ENCODE data around the gene CCDC30. TPM values are rescaled to one million over a fixed set of nuclear protein-coding genes. Genes with fewer than 3 reads are reported as not detected.

The CCDC30 gene
- total RNA-seq, 1 donor from 2014 or later: 9.3 TPM

DNA sequence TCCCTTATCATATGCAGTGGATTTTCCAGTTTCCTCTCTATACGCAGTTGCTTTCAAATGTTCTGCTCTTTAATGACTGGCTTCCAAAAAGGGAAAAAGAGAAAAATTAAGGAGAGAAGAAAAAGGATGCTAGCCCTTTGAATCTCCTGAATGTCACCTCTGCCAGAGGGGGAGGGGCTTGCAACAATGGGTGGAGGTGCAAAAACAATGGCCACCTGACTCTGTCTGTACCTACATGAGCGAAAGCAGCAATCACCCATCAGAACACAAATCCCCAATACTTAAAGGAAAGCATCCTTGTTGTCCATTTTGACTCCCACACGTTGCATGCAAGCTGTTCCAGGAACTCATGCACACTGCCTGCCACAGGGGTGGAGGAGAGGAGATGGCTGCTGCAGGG lies 61.2 kb downstream of the CCDC30 start:
- TF ChIP-seq, protein P1, sequence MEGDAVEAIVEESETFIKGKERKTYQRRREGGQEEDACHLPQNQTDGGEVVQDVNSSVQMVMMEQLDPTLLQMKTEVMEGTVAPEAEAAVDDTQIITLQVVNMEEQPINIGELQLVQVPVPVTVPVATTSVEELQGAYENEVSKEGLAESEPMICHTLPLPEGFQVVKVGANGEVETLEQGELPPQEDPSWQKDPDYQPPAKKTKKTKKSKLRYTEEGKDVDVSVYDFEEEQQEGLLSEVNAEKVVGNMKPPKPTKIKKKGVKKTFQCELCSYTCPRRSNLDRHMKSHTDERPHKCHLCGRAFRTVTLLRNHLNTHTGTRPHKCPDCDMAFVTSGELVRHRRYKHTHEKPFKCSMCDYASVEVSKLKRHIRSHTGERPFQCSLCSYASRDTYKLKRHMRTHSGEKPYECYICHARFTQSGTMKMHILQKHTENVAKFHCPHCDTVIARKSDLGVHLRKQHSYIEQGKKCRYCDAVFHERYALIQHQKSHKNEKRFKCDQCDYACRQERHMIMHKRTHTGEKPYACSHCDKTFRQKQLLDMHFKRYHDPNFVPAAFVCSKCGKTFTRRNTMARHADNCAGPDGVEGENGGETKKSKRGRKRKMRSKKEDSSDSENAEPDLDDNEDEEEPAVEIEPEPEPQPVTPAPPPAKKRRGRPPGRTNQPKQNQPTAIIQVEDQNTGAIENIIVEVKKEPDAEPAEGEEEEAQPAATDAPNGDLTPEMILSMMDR (conservative IDR thresholded peaks at IDR 0.05): no peak
- DNase-seq (ENCODE audit: extremely low spot score, unreplicated experiment): no peak
- no peaks in the 10 kb centered on the region for H3K4me1 Mint-ChIP-seq (ENCODE audit: unreplicated experiment)
- H3K9me3 Mint-ChIP-seq: peaks cover under 1% of the 10 kb centered on the region
- H3K36me3 Mint-ChIP-seq: peaks cover 7% of the 10 kb centered on the region
- H3K4me3 Mint-ChIP-seq: no peak overlapping the region
- H3K27me3 Mint-ChIP-seq: no peaks in the 10 kb centered on the region
- H3K27ac Mint-ChIP-seq: no peak overlapping the region

DNA sequence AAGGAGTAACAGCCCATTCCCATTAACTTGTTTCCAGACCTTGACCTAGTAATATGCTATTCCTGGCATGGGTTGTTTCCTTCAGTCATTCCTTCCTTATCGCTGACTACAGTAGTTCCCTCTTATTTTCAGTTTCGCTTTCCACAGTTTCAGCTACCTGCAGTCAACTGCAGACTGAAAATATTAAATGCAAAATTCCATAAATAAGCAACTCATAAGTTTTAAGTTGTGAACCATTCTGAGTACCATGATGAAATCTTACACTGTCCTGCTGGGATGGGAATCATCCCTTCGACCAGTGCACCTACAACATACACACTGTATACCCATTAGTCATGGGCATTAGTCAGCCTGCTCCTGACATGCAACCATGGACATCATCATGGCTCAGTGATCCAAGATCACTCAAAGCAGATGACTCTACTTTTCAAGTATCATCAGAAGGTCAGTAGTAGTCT lies 66.7 kb downstream of the CCDC30 start:
- peak overlapping the region; percentile 35 for H3K27ac Mint-ChIP-seq
- TF ChIP-seq, protein P1 (conservative IDR thresholded peaks at IDR 0.05): no peak
- H3K9me3 Mint-ChIP-seq: peaks cover 9% of the 10 kb centered on the region
- H3K27me3 Mint-ChIP-seq: no peaks in the 10 kb centered on the region
- H3K36me3 Mint-ChIP-seq: peaks cover 3% of the 10 kb centered on the region
- H3K4me3 Mint-ChIP-seq: no peak overlapping the region
- H3K4me1 Mint-ChIP-seq (ENCODE audit: unreplicated experiment): peaks cover 5% of the 10 kb centered on the region
- DNase-seq (ENCODE audit: extremely low spot score, unreplicated experiment): no peak

DNA sequence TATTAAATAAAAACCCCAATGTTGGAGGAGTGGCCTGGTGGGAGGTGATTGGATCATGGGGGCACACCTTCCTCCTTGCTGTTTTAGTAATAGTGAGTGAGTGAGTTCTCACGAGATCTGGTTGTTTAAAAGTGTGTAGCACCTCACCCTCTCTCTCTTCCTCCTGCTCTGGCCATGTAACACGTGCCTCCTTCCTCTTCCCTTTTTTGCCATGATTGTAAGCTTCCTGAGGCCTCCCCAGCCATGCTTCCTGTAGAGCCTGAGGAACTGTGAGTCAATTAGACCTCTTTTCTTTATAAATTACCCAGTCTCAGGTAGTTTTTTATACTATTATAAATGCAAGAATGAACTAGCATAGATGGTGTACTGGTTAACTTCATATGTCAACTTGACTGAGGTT lies 68.0 kb downstream of the CCDC30 start:
- Mint-ChIP-seq H3K27me3 (no peaks in the 10 kb centered on the region), H3K27ac (no peak overlapping the region), H3K4me1 (ENCODE audit: unreplicated experiment) (peaks cover 5% of the 10 kb centered on the region), H3K4me3 (no peak overlapping the region), H3K9me3 (peaks cover 9% of the 10 kb centered on the region), H3K36me3 (peaks cover 3% of the 10 kb centered on the region)
- DNase-seq (ENCODE audit: extremely low spot score, unreplicated experiment): no peak
- TF ChIP-seq, protein P1 (conservative IDR thresholded peaks at IDR 0.05): no peak

DNA sequence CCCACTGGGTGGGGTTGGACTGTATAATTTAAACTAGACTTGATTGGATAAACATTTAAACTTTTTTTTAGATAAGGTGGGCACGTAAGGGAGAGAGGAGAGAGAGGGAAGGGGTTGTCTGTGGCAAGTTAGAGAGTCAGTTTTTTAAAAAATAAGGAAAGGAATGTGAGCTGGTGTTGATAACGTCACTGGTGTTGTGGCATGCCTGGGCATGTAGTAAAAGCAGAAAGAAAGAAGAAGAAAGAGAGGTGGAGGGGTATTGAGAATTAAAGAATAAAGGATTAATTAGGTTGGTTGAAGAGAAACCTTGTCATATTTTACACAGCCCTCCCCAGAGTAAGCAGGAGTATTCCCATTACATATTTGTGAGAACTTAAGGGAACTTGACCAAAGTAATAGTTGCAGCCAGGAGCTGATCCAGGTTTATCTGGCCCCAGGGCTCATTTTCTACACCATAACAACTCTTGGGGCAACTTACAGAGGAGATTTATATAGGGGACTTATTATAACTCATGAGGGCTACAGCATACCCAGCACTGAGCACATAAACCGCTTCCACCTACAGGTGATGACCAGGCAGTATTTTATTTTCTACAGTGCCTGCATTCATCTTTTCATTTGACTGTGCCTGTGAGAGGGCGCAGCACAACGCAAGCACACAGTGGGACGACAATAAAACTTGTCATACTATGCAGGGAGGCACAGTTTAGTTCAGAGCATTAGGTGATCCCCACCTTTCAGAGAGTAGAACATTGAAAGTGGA lies 70.2 kb downstream of the CCDC30 start:
- DNase-seq (ENCODE audit: extremely low spot score, unreplicated experiment): no peak
- H3K27me3 Mint-ChIP-seq: no peaks in the 10 kb centered on the region
- H3K36me3 Mint-ChIP-seq: peaks cover under 1% of the 10 kb centered on the region
- TF ChIP-seq, protein P1 (conservative IDR thresholded peaks at IDR 0.05): no peak
- H3K9me3 Mint-ChIP-seq: peaks cover 9% of the 10 kb centered on the region
- peak overlapping the region; percentile 21 for H3K4me3 Mint-ChIP-seq
- peaks cover 5% of the 10 kb centered on the region for H3K4me1 Mint-ChIP-seq (ENCODE audit: unreplicated experiment)
- peak overlapping the region; percentile 99 for H3K27ac Mint-ChIP-seq

DNA sequence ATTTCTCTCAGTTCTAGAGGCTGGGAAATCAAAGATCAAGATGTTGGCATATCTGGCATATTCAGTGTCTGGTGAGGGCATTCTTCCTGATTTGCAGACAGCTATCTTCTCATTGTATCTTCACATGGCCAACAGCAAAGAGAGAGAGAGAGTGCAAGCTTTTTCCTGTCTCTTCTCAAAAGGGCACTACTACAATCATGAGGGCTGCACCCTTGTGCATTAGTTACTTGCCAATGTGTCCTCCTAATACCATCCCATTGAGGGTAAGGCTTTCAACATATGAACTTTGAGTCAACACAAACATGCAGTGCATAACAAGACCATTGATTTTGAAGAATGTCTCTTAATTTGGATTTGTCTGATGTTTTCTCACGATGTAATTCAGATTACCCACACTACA lies 78.0 kb downstream of the CCDC30 start:
- Mint-ChIP-seq H3K4me1 (ENCODE audit: unreplicated experiment) (no peaks in the 10 kb centered on the region), H3K9me3 (no peaks in the 10 kb centered on the region), H3K27ac (no peak overlapping the region)

More for the DNA sequence above, 78.0 kb downstream of the CCDC30 start:
- no peak for DNase-seq (ENCODE audit: extremely low spot score, unreplicated experiment)
- Mint-ChIP-seq H3K36me3 (peaks cover 5% of the 10 kb centered on the region), H3K4me3 (no peak overlapping the region), H3K27me3 (no peaks in the 10 kb centered on the region)
- TF ChIP-seq, protein P1 (conservative IDR thresholded peaks at IDR 0.05): no peak

Data from type B pancreatic cell (in vitro differentiated cells).